Measurements from ENCODE around the gene FKBP15.
"Not testable (repeated sequence)": the region's sequence is repeated elsewhere in the genome, so short reads cannot be mapped to it uniquely, and the experiment has no call there.

The FKBP15 gene

GRCh38 chr9:113178087-113178486 is 43.0 kb downstream of the FKBP15 start:
- no peak for DNase-seq

GRCh38 chr9:113177251-113177650 is 43.8 kb downstream of the FKBP15 start:
- DNase-seq: no peak

DNA sequence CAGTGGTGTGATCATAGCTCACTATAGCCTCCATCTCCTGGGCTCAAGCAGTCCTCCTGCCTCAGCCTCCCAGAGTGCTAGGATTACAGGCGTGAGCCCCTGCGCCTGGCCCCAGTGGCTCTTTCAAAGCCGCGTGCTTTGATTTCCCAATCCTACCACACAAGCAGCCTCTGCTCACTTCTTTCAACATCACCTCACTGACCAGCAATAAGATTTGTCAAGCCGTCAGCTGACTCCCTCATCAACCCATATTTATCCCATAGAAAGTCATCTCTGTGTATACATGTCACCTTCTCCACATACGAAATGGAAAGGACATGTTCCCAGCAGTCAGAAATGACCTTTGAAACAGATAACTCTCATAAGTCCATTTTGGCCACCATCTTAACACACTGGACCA is 44.3 kb downstream of the FKBP15 start:
- DNase-seq: no peak

DNA sequence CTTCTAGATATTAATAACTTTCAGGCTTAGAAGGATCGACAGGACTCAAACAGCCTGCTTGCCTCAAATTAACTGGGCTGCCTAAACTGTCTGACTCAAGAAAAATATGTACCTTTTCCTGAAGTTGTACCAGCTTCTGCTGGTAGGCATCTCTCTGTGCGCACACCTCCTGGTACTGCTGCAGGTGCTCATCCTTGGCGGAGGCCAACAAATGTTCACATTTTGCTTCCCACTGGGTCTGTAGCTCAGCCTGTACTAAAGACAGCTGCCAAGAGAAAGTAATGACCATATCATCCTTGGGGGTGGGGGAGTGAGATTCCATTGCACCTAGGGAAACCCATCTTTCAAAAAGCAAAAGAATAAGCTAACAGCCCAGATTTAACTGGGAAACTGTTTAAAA is 47.7 kb downstream of the FKBP15 start:
- no peak for DNase-seq

- DNase-seq: no peak
Measured at GRCh38 chr9:113168809-113169208, 52.3 kb downstream of the FKBP15 start.

GRCh38 chr9:113166039-113166438 is 55.0 kb downstream of the FKBP15 start:
- no peak for DNase-seq

- DNase-seq: no peak
Measured at GRCh38 chr9:113164536-113165300, 56.4 kb downstream of the FKBP15 start.

- DNase-seq: no peak
Measured at GRCh38 chr9:113163001-113163400, 58.1 kb downstream of the FKBP15 start.

DNA sequence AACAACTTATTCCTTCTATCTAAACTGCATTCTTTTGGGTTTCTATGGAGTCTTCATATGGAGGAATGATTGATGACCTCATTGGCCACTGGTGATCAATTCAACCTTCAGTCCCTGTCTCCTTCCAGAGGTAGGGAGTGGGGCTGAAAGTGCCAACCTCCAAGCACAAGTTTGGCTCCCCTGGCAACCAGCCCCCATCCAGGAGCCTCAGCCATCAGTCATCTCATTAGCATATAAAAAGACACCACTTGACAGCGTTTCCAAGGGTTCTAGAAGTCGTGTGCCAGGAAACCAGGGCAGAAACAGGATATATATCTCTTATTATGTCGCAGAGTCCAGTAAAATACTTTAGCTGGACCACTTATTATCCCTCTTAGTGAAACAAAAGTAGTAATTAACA is 60.5 kb downstream of the FKBP15 start:
- DNase-seq: no peak

DNA sequence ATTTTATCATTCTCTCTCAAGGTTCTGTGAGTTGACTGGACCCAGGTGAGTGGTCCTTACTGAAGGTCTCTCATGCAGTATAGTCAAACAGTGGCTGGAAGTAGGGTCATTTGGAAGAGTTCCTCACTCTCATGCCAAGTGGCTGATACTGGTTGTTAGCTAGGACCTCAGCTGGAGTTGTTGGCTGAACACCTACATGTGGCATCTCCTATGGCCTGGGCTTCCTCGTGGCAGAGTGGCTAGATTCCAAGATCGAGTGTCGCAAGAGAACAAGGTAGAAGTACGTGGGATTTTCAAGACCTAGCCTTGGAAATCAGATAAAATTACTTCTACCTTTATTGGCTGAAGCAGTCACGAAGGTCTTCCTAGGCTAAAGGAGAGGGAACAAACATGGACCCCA is 62.6 kb downstream of the FKBP15 start:
- no peak for DNase-seq

GRCh38 chr9:113156880-113157279 is 64.2 kb downstream of the FKBP15 start:
- DNase-seq: no peak

- DNase-seq: peak; percentile 58
Measured at GRCh38 chr9:113155911-113156588, 65.0 kb downstream of the FKBP15 start.

GRCh38 chr9:113154946-113155345 is 66.1 kb downstream of the FKBP15 start:
- no peak for DNase-seq

DNA sequence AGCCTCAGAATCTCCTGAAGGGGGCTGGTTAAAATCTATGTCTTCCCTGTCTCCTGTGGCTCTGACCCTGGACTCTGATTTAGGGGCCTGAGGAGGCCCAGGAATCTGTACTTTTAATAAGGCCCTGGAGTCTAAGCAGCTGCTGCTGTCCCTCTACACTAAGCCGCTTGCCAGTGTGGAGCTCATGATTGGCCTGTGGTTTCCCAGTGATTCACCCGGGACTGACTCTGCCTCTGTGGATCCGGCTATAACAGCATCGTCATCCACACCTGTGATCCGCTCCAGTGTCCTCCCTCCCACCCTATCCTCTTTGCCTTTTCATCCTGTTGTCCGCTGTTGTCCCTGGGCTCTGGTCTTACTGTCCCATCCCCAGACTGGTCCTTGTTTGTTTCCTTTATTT is 66.6 kb downstream of the FKBP15 start:
- DNase-seq: no peak

GRCh38 chr9:113153599-113153998 is 67.5 kb downstream of the FKBP15 start:
- no peak for DNase-seq

GRCh38 chr9:113152699-113153098 is 68.4 kb downstream of the FKBP15 start:
- DNase-seq: no peak

DNA sequence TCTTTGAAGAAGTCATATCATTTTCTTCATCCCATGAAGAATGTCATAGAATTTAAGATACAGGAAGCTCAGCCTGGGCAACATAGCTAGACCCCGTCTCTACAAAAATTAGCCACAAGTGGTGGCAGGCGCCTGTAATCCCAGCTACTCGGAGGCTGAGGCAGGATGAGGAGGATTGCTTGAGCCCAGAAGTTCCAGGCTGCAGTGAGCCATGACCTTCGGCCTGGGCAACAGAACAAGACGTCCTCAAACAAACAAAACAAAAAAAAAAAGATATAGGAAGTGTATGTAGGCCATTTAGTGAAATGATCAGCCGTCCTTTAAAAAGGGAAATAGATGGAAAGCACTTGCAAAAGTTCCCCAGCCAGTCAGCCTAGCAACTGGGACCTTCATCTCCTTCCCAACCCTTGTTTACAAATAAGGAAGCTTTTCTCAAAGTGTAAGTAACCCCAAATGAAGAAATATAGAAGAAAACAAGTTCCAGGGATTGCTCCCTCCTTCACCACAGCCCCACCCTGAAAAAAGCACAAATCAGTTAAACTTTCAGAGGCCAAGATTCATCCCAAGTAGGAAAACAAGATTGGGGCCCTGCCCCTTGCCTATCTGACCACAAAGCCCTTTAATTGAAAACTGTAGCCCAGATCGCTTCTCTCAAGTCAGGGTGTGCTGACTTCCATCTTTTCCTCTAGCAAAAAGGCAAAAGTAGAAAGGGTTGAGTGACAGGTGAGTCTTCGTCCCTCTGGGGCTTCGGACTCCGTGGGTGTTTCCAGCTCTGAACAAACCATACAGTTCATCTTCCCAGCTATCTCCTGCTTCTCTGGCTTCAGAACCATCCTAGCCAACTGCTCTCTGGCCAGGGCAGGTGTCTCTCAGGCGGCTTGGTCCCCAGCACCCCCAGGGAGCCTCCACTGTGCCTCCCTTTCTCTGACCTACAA is 69.1 kb downstream of the FKBP15 start:
- no peak for DNase-seq

DNA sequence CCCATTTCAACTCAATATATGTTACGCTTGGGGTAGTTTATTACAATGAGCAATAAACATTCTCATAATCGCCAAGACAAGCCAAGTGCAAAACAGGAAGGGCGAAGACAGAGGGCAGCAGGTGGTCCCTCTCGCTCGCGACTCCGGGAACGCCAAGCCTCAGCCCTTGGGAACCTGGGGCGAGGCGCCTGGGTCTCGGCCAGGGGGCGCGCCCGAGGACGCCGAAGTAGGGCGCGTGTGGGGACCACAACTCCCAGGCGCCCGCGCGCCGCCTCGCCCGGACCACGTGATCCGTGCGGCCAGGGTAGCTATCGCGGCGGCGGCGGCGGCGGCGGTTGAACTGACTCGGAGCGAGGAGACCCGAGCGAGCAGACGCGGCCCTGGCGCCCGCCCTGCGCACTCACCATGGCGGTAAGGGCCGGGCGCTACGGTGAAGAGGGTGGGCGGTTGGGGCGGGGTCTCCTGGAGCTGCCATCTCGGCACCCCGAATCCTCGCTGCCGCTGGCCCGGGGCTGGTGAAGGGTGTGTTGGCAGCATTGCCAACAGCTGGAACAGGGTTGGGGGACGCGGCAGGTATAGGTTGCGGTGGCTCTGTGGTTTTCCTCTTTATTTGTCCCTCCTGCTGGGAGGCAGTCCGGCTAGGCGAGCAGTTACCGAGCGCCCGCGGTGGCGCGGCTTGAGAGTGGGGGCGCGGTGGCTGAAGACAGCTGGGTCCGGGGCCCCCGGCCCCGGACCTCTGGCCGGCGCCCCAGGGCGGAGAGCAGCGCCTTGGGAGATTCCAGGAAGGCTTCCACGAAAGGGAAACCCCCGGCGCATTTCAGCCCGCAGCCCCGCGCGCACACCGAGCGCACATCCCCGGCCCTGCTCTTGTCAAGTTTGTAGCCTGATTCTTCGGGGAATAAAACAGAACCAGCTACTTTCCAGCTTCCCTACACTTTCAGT is 70.1 kb downstream of the FKBP15 start, which contains the start of gene SLC31A2:
SLC31A2 (plus strand) TSS at position 338 of the 942 bp plus-strand sequence; CDS start at position 406, 68 bp downstream.
- DNase-seq: peak; percentile 94

DNA sequence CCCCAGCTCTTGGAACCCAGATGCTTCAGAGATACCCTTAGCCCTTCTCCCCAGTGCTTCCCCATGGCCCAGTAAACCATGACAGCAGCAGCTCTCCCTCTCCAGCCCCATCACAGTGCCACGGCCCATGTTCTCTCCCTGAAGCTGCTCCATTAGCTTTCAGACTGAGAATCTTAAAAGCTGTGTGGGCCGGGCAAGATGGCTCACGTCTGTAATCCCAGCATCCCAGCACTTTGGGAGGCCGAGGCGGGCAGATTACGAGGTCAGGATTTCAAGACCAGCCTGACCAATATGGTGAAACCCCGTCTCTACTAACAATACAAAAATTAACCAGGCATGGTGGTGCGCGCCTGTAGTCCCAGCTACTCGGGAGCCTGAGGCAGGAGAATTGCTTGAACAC is 71.5 kb downstream of the FKBP15 start:
- not testable (repeated sequence) for DNase-seq

GRCh38 chr9:113148781-113149510 is 72.1 kb downstream of the FKBP15 start:
- DNase-seq: no peak

- DNase-seq: no peak
Measured at GRCh38 chr9:113148372-113148705, 72.7 kb downstream of the FKBP15 start.
